Osteoblast (primary cell): ENCODE data around the gene RAB10. TPM values are rescaled to one million over a fixed set of nuclear protein-coding genes. Genes with fewer than 3 reads are reported as not detected.
A peak's percentile ranks its signal among the peaks of the same experiment; 100 is the strongest.

Source experiments
- DNase-seq: peaks from one replicate; pipeline ENCODE4 v3.0.0; 2011; ENCODE audit warnings: low spot score, mixed read lengths; ENCODE audit not compliant: insufficient read length; ENCODE audit errors: missing footprints
- H2AFZ ChIP-seq: 2 replicates; pipeline ENCODE4 v1.6.0; 2011; ENCODE audit warnings: mild to moderate bottlenecking, low read length
- H3K27ac ChIP-seq: 2 replicates; pipeline ENCODE4 v1.5.1; 2011; ENCODE audit warnings: mild to moderate bottlenecking, low read depth, low read length, moderate library complexity
- H3K27me3 ChIP-seq: 2 replicates; pipeline ENCODE4 v1.6.0; 2012; ENCODE audit warnings: mild to moderate bottlenecking, control low read depth, inconsistent platforms, low read length, moderate library complexity; ENCODE audit not compliant: insufficient read depth
- H3K36me3 ChIP-seq: 2 replicates; pipeline ENCODE4 v1.5.1; 2011; ENCODE audit warnings: mild to moderate bottlenecking, low read length, control low read depth, moderate library complexity; ENCODE audit not compliant: insufficient read depth
- H3K4me1 ChIP-seq: 2 replicates; pipeline ENCODE4 v1.5.1; 2011; ENCODE audit warnings: mild to moderate bottlenecking, low read length, control low read depth, moderate library complexity; ENCODE audit not compliant: insufficient read depth
- H3K4me2 ChIP-seq: 2 replicates; pipeline ENCODE4 v1.6.0; 2011; ENCODE audit warnings: mild to moderate bottlenecking, low read length; ENCODE audit not compliant: insufficient read depth
- H3K4me3 ChIP-seq: fragments of 200-600 bp; sonication (generic); 3 replicates; pipeline ENCODE4 v1.5.1; 2012; ENCODE audit warnings: mild to moderate bottlenecking, low read length, inconsistent platforms; ENCODE audit not compliant: insufficient read depth
- H3K79me2 ChIP-seq: 2 replicates; pipeline ENCODE4 v1.6.0; 2012; ENCODE audit warnings: mild to moderate bottlenecking, low read length, control low read depth, inconsistent platforms; ENCODE audit not compliant: insufficient read depth
- H3K9me3 ChIP-seq: 2 replicates; pipeline ENCODE4 v1.5.1; 2011; ENCODE audit warnings: low read depth, low read length, control low read depth
- H4K20me1 ChIP-seq: 2 replicates; pipeline ENCODE4 v1.6.0; 2012; ENCODE audit warnings: mild to moderate bottlenecking, low read length, control low read depth; ENCODE audit not compliant: insufficient read depth
- total RNA-seq: library from RNA; depleted of rRNA; stranded (reverse); fragments of >200 nt; gene quantifications from 2 replicates; pipeline ENCODE4 v1.2.3, GENCODE V29; 2012
- TF ChIP-seq, protein P1 (sequence below): IDR thresholded peaks from 2 replicates; pipeline ENCODE4 v1.5.1; 2011; ENCODE audit warnings: mild to moderate bottlenecking, low read depth, low read length, moderate library complexity; ENCODE audit errors: extremely low read depth

The RAB10 gene
- total RNA-seq, 1 donor: 151 TPM

DNA sequence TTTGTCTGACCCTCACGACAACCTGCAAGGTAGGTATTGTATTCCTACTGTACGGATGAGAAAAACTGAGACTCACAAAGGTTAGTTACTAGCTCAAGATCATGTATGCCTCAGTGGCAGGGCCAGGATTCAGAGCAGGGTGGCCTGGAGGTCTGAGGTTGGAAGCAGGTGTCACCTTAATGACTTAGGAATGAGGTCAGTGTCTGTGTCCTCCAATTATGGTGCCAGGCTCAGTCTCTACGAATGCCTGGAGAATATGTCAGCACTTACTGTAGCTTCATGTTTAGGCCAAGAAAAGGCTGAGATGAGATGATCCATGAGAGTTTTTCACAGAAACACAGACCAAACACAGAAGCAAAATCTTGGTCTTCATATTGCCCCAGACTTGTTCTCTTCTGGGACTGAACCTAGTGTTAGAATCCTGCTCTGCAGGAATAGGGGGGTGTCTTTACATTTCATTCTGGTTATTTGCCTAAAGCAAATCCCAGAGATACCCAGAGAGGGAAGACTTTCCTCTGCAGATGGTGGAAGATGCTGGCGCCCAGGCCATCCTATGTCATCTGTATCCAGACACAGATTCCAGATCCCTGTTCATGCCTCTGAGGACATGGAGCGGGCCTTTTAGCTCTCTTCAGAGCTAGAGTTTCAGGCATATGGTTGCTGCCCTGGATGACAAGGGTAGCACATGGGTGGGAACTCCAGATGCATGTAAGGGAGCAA is 16.3 kb upstream of the RAB10 start:
- H3K9me3 ChIP-seq: no peaks in the 10 kb centered on the region
- DNase-seq: no peak
- no peaks in the 10 kb centered on the region for H3K27me3 ChIP-seq
- H3K36me3 ChIP-seq: no peaks in the 10 kb centered on the region
- peak overlapping the region; percentile 4 for H2AFZ ChIP-seq
- H3K27ac ChIP-seq: peak overlapping the region; percentile 65
- H3K4me2 ChIP-seq: no peak overlapping the region
- H3K79me2 ChIP-seq: no peaks in the 10 kb centered on the region
- H3K4me1 ChIP-seq: peaks cover 18% of the 10 kb centered on the region
- TF ChIP-seq, protein P1, sequence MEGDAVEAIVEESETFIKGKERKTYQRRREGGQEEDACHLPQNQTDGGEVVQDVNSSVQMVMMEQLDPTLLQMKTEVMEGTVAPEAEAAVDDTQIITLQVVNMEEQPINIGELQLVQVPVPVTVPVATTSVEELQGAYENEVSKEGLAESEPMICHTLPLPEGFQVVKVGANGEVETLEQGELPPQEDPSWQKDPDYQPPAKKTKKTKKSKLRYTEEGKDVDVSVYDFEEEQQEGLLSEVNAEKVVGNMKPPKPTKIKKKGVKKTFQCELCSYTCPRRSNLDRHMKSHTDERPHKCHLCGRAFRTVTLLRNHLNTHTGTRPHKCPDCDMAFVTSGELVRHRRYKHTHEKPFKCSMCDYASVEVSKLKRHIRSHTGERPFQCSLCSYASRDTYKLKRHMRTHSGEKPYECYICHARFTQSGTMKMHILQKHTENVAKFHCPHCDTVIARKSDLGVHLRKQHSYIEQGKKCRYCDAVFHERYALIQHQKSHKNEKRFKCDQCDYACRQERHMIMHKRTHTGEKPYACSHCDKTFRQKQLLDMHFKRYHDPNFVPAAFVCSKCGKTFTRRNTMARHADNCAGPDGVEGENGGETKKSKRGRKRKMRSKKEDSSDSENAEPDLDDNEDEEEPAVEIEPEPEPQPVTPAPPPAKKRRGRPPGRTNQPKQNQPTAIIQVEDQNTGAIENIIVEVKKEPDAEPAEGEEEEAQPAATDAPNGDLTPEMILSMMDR: no peak
- no peak overlapping the region for H3K4me3 ChIP-seq
- H4K20me1 ChIP-seq: no peaks in the 10 kb centered on the region

DNA sequence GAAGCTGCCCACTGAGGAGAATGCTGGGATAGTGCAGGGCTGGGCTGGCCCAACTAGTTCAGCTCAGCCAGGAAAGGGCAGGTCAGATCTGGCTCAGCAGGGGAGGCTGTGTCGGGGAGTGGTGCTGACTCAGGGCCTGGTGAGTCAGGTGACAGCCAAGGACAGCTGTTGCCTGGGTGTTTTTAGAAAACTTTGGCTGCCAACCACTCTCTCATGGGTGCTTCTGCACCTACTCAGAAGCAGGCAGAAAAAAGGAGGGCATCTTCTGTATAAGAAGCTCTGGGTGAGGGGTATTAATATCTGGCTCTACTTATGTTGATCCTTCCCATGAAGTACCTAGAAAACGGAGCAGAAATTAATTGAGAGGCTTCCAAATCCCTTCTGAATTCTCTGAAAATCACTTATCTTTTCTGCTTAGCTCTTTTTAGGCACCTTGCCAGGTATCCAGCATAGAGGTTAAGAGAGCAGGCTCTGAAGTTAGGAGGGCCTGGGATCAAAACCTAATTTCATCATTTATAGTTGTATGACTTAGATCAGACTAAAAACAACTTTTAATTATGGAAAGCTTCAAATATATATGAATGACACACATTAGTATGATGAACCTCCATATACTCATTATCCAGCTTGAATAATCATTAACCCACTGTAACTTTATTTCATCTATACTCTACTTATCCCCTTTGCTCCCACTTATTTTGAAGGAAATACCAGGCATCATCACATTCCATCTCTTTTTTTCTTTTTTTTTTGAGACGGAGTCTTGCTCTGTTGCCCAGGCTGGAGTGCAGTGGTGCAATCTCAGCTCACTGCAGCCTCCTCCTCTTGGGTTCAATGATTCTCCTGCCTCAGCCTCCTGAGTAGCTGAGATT is 15.5 kb upstream of the RAB10 start:
- Histone ChIP-seq H3K79me2 (no peaks in the 10 kb centered on the region), H3K4me1 (peaks cover 16% of the 10 kb centered on the region), H3K27ac (peak overlapping the region; percentile 65), H3K9me3 (no peaks in the 10 kb centered on the region), H3K27me3 (no peaks in the 10 kb centered on the region), H3K4me3 (no peak overlapping the region), H3K4me2 (peak overlapping the region; percentile 22), H4K20me1 (no peaks in the 10 kb centered on the region), H2AFZ (peak overlapping the region; percentile 4), H3K36me3 (no peaks in the 10 kb centered on the region)
- TF ChIP-seq, protein P1: no peak
- peak; percentile 96 for DNase-seq

DNA sequence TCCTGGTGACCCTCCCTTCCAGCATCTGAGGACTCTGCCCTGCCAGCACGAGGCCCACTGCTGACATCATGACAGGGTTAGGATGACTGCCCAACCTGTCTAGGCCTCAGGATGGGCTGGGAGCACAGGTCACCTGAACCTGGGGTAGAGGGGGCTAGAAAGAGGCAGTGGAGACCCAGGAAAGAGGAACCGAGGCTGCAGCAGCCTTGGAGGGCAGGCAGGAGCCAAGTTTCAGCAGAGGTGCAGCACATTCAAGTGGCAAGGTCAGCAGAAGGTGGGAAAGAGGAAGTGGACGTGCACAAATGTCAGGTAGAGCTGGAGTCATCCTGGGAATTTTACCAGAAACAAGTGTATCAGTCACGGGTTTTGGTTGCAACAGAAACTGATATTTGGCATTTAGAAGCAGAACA is 13.6 kb upstream of the RAB10 start:
- Histone ChIP-seq H3K4me1 (peaks cover 16% of the 10 kb centered on the region), H3K36me3 (no peaks in the 10 kb centered on the region), H3K27ac (no peak overlapping the region), H3K9me3 (no peaks in the 10 kb centered on the region), H3K4me2 (no peak overlapping the region), H3K79me2 (no peaks in the 10 kb centered on the region), H3K4me3 (no peak overlapping the region), H2AFZ (no peak overlapping the region), H3K27me3 (no peaks in the 10 kb centered on the region), H4K20me1 (no peaks in the 10 kb centered on the region)
- TF ChIP-seq, protein P1: no peak
- DNase-seq: no peak

DNA sequence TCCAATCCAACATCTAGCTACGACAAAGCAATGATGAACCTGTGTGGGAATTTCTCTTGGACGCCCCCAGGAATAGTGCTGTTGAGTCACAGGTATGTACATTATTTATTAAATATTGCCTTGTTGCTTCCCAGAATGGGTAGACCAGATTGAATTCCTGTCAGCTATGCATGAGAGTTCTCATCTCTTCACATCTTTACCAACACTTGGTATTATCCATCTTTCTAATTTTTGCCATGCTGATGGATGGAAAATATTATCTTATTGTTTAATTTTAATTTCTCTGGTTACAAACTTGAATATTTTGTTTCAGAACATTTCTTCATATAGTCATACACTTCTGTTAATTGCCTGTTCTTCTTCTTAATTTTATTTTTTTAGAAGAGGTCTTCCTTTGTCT is 9.6 kb upstream of the RAB10 start:
- Histone ChIP-seq H3K36me3 (no peaks in the 10 kb centered on the region), H3K9me3 (no peaks in the 10 kb centered on the region), H4K20me1 (no peaks in the 10 kb centered on the region), H3K27ac (no peak overlapping the region), H3K27me3 (no peaks in the 10 kb centered on the region), H3K79me2 (no peaks in the 10 kb centered on the region), H3K4me2 (no peak overlapping the region), H3K4me3 (no peak overlapping the region), H2AFZ (no peak overlapping the region), H3K4me1 (no peaks in the 10 kb centered on the region)
- no peak for DNase-seq
- TF ChIP-seq, protein P1: no peak
